Cardiac muscle cell (in vitro differentiated cells and primary cell): ENCODE measurements around the gene RFX8. TPM values are rescaled to one million over a fixed set of nuclear protein-coding genes. Genes with fewer than 3 reads are reported as not detected.

Experiments used
- DNase-seq, 2 donors: peaks; one replicate each; pipeline versions ENCODE4 v3.0.0 to v3.0.0-alpha.2; 2010 to 2017; ENCODE audit warnings: low read depth in 1 of 2, low spot score in 1 of 2
- H3K27ac ChIP-seq: fragments of 200-600 bp; sonication (generic); 2 replicates; pipeline ENCODE4 v1.5.1; 2016
- H3K27me3 ChIP-seq: fragments of 200-600 bp; sonication (generic); 2 replicates; pipeline ENCODE4 v1.6.0; 2016; ENCODE audit warnings: control low read depth
- H3K36me3 ChIP-seq: fragments of 200-600 bp; sonication (generic); 2 replicates; pipeline ENCODE4 v1.5.1; 2016; ENCODE audit warnings: control low read depth
- H3K4me1 ChIP-seq: fragments of 200-600 bp; sonication (generic); 2 replicates; pipeline ENCODE4 v1.8.1; 2017; ENCODE audit warnings: low read depth, mild to moderate bottlenecking, mixed run types
- H3K4me3 ChIP-seq: fragments of 200-600 bp; sonication (generic); 2 replicates; pipeline ENCODE4 v1.5.1; 2016; ENCODE audit warnings: mild to moderate bottlenecking
- H3K9me3 ChIP-seq: fragments of 200-600 bp; sonication (generic); 2 replicates; pipeline ENCODE4 v1.5.1; 2017; ENCODE audit warnings: low read depth, mild to moderate bottlenecking, control low read depth
- polyA plus RNA-seq: library from polyadenylated mRNA; unstranded; fragments of >200 nt; fragmentation: Nextera tagmentation; extraction: Ambion mirVana; gene quantifications from 2 replicates; pipeline ENCODE4 v1.2.1, GENCODE V29; 2016
- total RNA-seq: library from RNA; depleted of rRNA; stranded (reverse); fragments of >200 nt; gene quantifications from 2 replicates; pipeline ENCODE4 v1.2.3, GENCODE V29; 2016
- TF ChIP-seq, protein P1 (sequence below): IDR thresholded peaks from 2 replicates; pipeline ENCODE4 v1.5.1; 2012; ENCODE audit warnings: low read depth, mild to moderate bottlenecking, low read length

Gene RFX8
- total and polyA plus RNA-seq, 2 experiments from 2014 or later, result 0.12 TPM; not detected in 1

DNA sequence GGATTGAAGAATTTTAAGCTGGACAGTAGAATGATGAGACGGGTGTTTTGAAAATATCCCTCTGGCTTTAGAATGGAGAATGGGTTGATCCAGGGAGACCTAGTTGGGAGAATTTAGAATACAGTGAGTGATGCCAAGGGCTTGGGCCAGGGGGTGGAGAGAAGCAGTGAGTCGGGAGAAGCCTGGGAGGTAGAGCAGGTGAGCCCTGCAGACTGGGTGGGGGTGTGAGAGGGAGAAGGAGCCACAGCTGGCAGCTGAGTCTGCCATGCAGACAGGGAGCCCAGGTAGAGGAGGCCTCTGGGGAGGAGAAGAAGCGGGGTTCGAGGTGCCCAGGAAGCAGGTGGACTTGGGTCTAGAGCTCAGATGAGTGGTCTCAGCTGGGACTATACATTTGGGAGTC is 105.8 kb downstream of the RFX8 start:
- DNase-seq, result no peak
- Histone ChIP-seq H3K36me3 (no peaks in the 10 kb centered on the region), H3K9me3 (no peaks in the 10 kb centered on the region), H3K27ac (no peak overlapping the region), H3K4me3 (no peak overlapping the region), H3K27me3 (no peaks in the 10 kb centered on the region), H3K4me1 (peaks cover 9% of the 10 kb centered on the region)
- TF ChIP-seq, protein P1, sequence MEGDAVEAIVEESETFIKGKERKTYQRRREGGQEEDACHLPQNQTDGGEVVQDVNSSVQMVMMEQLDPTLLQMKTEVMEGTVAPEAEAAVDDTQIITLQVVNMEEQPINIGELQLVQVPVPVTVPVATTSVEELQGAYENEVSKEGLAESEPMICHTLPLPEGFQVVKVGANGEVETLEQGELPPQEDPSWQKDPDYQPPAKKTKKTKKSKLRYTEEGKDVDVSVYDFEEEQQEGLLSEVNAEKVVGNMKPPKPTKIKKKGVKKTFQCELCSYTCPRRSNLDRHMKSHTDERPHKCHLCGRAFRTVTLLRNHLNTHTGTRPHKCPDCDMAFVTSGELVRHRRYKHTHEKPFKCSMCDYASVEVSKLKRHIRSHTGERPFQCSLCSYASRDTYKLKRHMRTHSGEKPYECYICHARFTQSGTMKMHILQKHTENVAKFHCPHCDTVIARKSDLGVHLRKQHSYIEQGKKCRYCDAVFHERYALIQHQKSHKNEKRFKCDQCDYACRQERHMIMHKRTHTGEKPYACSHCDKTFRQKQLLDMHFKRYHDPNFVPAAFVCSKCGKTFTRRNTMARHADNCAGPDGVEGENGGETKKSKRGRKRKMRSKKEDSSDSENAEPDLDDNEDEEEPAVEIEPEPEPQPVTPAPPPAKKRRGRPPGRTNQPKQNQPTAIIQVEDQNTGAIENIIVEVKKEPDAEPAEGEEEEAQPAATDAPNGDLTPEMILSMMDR, result no peak

DNA sequence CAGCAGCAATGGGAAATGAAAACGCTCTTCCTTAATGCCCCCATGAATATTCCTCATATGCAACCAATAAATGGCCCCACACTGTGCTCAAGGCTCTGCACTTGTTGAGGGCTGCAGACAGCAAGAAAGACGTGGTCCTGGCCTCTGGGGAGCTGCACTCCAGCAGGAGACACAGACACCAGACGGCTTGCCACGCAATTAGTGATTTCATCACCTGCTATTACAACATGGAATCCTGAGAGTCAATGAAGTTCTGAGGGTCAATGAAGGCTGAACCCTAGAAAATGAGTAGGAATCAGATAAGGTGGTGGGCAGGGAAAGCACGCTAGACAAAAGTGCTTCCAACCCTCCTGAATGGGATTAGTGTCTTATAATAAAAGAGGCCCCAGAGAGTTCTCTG is 106.5 kb downstream of the RFX8 start:
- H3K4me3 ChIP-seq, result no peak overlapping the region
- H3K4me1 ChIP-seq, result peaks cover 9% of the 10 kb centered on the region
- H3K27me3 ChIP-seq, result no peaks in the 10 kb centered on the region

DNA sequence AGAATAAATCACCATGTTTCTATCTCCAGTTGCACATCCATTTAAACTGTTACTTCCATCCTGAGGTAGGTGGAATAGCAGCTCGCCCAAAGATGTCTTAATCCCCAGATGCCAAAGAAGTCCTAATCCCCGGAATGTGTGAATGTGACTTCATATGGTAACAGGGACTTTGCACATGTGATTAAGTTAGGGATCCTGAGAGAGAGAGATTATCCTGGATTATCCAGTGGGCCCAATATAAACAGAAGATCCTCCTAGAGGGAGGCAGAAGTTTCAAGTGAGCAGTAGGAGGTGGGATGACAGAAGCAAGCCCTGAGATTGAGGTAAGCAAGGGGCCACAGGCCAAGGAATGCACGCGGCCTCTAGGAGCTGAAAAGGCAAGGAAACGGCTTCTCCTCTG is 107.4 kb downstream of the RFX8 start:
- H3K27ac ChIP-seq, result no peak overlapping the region
- no peaks in the 10 kb centered on the region for H3K27me3 ChIP-seq
- H3K4me1 ChIP-seq, result peaks cover 9% of the 10 kb centered on the region
- no peaks in the 10 kb centered on the region for H3K9me3 ChIP-seq
- H3K36me3 ChIP-seq, result no peaks in the 10 kb centered on the region
- TF ChIP-seq, protein P1, result no peak
- no peak for DNase-seq
- no peak overlapping the region for H3K4me3 ChIP-seq

More for the DNA sequence above, 106.5 kb downstream of the RFX8 start:
- Histone ChIP-seq H3K9me3 (no peaks in the 10 kb centered on the region), H3K36me3 (no peaks in the 10 kb centered on the region), H3K27ac (no peak overlapping the region)
- TF ChIP-seq, protein P1, result no peak
- DNase-seq, result no peak

DNA sequence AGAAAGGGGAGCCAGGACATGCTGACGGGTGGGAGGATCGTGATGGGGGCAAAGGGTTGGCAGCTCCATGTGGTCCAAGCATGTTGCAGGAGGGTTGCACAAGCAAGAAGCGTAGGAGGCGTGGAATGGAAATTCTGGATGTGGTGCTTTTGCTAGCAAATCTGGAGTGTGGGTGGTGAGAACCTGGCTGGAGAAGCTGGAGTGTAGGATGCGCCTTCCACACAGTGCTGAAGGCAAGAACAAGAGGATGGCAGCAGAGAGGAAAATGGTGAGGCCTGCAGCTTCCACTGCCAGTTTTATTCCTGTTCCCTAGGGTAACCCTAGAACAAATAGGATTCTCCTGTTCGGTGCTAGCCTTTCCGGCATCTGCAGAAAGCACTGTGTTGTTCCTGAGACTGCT is 110.0 kb downstream of the RFX8 start:
- no peaks in the 10 kb centered on the region for H3K36me3 ChIP-seq
- no peak overlapping the region for H3K4me3 ChIP-seq
- DNase-seq, result no peak
- H3K27ac ChIP-seq, result no peak overlapping the region
- TF ChIP-seq, protein P1, result no peak
- H3K4me1 ChIP-seq, result no peaks in the 10 kb centered on the region
- no peaks in the 10 kb centered on the region for H3K27me3 ChIP-seq
- no peaks in the 10 kb centered on the region for H3K9me3 ChIP-seq

DNA sequence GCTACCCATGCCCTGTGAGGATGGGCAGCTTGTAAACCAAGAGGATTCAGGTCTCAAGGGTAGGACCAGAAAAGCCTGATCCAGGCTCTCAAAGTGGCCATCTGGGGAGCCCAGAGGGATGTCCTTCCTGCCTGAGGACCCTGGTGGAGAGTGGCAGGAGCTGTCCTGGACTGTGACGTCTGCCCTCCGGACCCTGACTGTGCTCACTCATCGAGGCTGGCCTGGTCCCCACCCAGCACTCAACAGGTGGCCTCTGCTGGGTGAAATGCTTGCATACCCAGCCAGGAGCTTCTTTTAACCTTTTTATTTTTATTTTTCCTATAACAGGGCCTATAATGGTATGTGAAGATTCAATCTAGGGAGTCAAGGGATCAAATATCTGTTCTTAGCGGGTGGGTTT is 112.1 kb downstream of the RFX8 start:
- no peak for DNase-seq
- no peak overlapping the region for H3K4me3 ChIP-seq
- TF ChIP-seq, protein P1, result no peak
- no peaks in the 10 kb centered on the region for H3K4me1 ChIP-seq
- no peaks in the 10 kb centered on the region for H3K9me3 ChIP-seq
- no peak overlapping the region for H3K27ac ChIP-seq
- no peaks in the 10 kb centered on the region for H3K36me3 ChIP-seq
- H3K27me3 ChIP-seq, result no peaks in the 10 kb centered on the region

DNA sequence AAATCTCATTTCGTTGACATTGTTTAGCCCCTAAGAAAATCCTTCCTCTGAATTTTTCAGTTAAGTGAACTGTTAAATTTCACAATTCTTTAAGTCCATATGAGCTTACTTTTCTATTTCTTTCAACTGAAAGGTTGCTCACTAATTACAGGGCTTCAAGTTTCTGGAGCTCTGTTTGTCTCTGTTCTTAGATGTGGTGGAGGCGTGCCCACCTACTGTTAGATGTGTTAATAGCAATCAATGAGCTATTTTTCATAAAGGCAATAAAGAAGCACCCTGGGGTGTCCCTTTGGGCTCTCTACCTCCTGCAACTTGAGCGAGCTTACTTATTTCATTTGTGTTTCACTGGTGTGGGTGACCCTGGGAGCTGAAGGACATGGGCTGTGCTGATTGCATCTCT is 112.6 kb downstream of the RFX8 start:
- Histone ChIP-seq H3K4me3 (no peak overlapping the region), H3K27ac (no peak overlapping the region), H3K9me3 (no peaks in the 10 kb centered on the region), H3K36me3 (no peaks in the 10 kb centered on the region), H3K27me3 (no peaks in the 10 kb centered on the region), H3K4me1 (no peaks in the 10 kb centered on the region)
- no peak for DNase-seq
- TF ChIP-seq, protein P1, result no peak
